DMS114 treated with DMSO at 0.1 percent for 48 hours (cell line): Measurements from ENCODE around the gene C1GALT1C1L.
"Not testable (repeated sequence)": the region's sequence is repeated elsewhere in the genome, so short reads cannot be mapped to it uniquely, and the experiment has no call there.

Experiments used
- DNase-seq: peaks from one replicate; lab custom pipeline; 2025; ENCODE audit not compliant: unreplicated experiment; lab: John Stamatoyannopoulos, UW

Gene C1GALT1C1L

DNA sequence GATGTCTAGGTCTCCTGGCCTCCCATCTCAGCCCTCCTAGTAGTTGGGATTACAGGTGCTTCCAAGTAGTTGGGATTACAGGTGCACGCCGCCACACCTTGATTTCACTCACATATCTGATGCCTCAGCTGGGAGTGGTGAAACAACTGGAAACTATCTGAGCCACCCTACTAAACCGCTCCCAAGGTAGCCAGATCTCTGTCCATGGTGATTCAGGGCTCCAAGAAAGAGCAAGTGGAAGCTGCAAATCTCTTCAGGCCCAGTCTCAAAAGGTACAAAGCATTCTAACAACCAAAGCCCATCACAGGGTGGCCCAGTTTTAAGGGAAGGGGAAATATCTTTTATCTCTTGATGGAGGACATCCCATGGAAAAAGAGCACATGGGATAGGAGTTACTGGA, 19.0 kb downstream of the C1GALT1C1L start:
- DNase-seq = no peak

- DNase-seq = no peak
Measured at GRCh38 chr2:43653506-43653905, 22.7 kb downstream of the C1GALT1C1L start.

DNA sequence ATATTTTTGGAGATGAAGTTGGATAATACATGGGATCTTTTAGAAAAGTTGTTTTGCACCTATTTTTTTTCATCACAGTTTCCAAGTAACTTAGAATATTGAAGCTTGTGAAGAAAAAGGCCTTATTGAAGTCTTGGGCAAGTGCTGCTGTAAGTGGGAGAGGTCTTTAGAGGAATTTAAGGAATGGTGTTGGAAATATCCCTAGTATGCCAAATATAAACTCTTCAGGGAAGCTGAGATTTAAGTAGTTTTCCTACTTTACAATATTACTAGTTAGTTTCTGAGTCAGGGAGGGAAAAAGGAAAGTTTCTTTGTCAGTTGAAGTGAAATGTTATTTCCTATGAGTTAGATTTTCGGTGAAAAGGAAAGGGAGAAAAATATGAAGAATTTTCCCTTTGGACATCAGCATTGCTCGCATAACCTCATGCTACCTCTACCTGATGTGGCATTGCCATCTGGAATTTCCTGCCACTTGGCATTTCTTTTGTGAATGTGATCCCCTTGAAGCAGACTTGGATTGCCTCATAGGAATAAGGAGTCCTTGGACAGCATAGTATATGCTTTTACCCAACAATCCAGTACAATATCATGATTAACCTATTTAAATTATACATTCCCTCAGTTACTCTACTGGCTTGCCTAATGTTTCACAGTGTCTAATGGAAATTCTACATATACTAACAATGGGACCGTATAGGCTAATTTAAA, 27.1 kb downstream of the C1GALT1C1L start:
- DNase-seq = no peak

DNA sequence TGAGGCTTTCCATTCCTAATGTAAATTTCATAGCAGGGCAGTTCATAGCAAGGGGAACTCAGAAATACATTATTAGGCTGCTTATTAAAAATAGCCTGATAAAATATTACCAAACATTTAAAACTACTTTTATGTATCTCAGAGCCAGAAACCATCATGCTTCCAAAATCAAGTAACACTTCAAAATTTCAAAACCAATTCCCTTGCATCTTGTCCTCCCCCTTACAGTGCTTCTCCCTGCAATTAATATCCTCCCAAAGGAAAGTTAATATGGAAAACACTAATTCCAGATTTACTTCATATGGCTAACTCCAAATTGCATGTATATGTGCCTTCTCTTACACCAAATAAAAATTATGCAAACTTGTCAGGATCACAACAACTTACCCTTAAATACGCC, 32.5 kb downstream of the C1GALT1C1L start:
- no peak for DNase-seq

GRCh38 chr2:43642363-43642762, 33.9 kb downstream of the C1GALT1C1L start:
- DNase-seq = no peak

- peak; percentile 63 for DNase-seq
Measured at GRCh38 chr2:43637030-43637803, 39.0 kb downstream of the C1GALT1C1L start, which contains the start of gene PLEKHH2. PLEKHH2 (plus strand) TSS chr2:43637260; CDS start chr2:43644674, 7,414 bp downstream.

- DNase-seq = no peak
Measured at GRCh38 chr2:43636621-43637020, 39.6 kb downstream of the C1GALT1C1L start.

GRCh38 chr2:43636153-43636552, 40.1 kb downstream of the C1GALT1C1L start:
- not testable (repeated sequence) for DNase-seq

- no peak for DNase-seq
Measured at GRCh38 chr2:43634604-43635306, 41.5 kb downstream of the C1GALT1C1L start.

GRCh38 chr2:43631618-43632317, 44.5 kb downstream of the C1GALT1C1L start:
- DNase-seq = no peak
